WTC11 (cell line): ENCODE measurements around the gene SMARCC2.
"Not testable (repeated sequence)": the region's sequence is repeated elsewhere in the genome, so short reads cannot be mapped to it uniquely, and the experiment has no call there.

Experiments
- CBFB ChIP-seq: sonication (generic); formaldehyde crosslinking; IDR thresholded peaks from 2 replicates; pipeline ENCODE4 v1.8.1; 2022; ENCODE audit warnings: mild to moderate bottlenecking, low read depth, missing genetic modification reagents
- CREB1 ChIP-seq: sonication (generic); formaldehyde crosslinking; IDR thresholded peaks from 2 replicates; pipeline ENCODE4 v1.8.0; 2023; ENCODE audit warnings: mild to moderate bottlenecking, missing genetic modification reagents
- FOXK1 ChIP-seq: sonication (generic); formaldehyde crosslinking; IDR thresholded peaks from 2 replicates; pipeline ENCODE4 v1.8.0; 2022; ENCODE audit warnings: mild to moderate bottlenecking, moderate library complexity, missing genetic modification reagents
- JUN ChIP-seq: sonication (generic); formaldehyde crosslinking; IDR thresholded peaks from 2 replicates; pipeline ENCODE4 v1.8.0; 2023; ENCODE audit warnings: mild to moderate bottlenecking, missing genetic modification reagents
- NFYB ChIP-seq: sonication (generic); formaldehyde crosslinking; conservative IDR thresholded peaks from 2 replicates; pipeline ENCODE4 v1.8.0; 2022; ENCODE audit warnings: low read depth, missing genetic modification reagents
- SOX15 ChIP-seq: fragments of 250-450 bp; sonication (Bioruptor Pico); IDR thresholded peaks from 2 replicates; pipeline ENCODE4 v1.9.0; 2021; ENCODE audit warnings: mild to moderate bottlenecking
- TF ChIP-seq, protein P1 (sequence below): sonication (generic); formaldehyde crosslinking; IDR thresholded peaks from 2 replicates; pipeline ENCODE4 v1.8.1; 2023; ENCODE audit warnings: mild to moderate bottlenecking, missing genetic modification reagents
- TF ChIP-seq, protein P2 (sequence below): fragments of 200-600 bp; IDR thresholded peaks from 2 replicates; pipeline ENCODE4 v1.8.0; 2022; ENCODE audit warnings: antibody characterized with exemption
- TF ChIP-seq, protein P3 (sequence below): sonication (generic); formaldehyde crosslinking; IDR thresholded peaks from 2 replicates; pipeline ENCODE4 v1.8.0; 2022; ENCODE audit warnings: missing genetic modification reagents
- TF ChIP-seq, protein P4 (sequence below): sonication (generic); formaldehyde crosslinking; IDR thresholded peaks from 2 replicates; pipeline ENCODE4 v1.8.1; 2022; ENCODE audit warnings: mild to moderate bottlenecking, missing genetic modification reagents, moderate library complexity, borderline replicate concordance

DNA sequence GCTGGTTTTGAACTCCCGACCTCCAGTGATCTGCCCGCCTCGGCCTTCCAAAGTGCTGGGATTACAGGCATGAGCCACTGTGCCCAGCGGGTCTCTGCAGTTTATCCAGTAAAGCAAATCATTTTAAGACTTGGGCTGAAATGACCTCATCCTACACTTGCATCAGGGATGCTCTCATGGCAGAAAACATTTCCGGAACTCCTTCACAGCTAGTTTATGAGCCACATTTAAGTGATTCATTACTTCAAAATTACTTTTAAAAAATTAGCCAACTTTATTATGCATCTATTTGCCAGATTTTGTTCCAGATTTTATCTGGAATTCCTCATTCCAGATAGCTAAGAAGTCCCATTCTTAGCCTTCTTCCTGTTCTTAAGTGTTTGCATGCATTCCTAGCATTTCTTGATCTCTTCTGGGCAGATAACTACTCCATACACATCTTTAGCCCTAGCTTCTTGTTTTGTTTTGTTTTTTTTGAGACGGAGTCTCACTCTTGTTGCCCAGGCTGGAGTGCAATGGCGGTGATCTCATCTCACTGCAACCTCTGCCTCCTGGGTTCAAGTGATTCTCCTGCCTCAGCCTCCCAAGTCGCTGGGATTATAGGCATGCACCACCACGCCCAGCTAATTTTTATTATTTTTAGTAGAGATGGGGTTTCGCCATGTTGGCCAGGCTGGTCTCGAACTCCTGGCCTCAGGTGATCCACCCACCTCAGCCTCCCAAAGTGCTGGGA is 7.7 kb upstream of the SMARCC2 start:
- TF ChIP-seq CBFB; SOX15 (CRISPR knock-in tag); NFYB (CRISPR knock-in tag); CREB1 (CRISPR knock-in tag); FOXK1 (CRISPR knock-in tag); JUN (CRISPR knock-in tag): not testable (repeated sequence)
- TF ChIP-seq, protein P1, sequence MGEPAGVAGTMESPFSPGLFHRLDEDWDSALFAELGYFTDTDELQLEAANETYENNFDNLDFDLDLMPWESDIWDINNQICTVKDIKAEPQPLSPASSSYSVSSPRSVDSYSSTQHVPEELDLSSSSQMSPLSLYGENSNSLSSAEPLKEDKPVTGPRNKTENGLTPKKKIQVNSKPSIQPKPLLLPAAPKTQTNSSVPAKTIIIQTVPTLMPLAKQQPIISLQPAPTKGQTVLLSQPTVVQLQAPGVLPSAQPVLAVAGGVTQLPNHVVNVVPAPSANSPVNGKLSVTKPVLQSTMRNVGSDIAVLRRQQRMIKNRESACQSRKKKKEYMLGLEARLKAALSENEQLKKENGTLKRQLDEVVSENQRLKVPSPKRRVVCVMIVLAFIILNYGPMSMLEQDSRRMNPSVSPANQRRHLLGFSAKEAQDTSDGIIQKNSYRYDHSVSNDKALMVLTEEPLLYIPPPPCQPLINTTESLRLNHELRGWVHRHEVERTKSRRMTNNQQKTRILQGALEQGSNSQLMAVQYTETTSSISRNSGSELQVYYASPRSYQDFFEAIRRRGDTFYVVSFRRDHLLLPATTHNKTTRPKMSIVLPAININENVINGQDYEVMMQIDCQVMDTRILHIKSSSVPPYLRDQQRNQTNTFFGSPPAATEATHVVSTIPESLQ (CRISPR knock-in tag), result not testable (repeated sequence)
- TF ChIP-seq, protein P2, sequence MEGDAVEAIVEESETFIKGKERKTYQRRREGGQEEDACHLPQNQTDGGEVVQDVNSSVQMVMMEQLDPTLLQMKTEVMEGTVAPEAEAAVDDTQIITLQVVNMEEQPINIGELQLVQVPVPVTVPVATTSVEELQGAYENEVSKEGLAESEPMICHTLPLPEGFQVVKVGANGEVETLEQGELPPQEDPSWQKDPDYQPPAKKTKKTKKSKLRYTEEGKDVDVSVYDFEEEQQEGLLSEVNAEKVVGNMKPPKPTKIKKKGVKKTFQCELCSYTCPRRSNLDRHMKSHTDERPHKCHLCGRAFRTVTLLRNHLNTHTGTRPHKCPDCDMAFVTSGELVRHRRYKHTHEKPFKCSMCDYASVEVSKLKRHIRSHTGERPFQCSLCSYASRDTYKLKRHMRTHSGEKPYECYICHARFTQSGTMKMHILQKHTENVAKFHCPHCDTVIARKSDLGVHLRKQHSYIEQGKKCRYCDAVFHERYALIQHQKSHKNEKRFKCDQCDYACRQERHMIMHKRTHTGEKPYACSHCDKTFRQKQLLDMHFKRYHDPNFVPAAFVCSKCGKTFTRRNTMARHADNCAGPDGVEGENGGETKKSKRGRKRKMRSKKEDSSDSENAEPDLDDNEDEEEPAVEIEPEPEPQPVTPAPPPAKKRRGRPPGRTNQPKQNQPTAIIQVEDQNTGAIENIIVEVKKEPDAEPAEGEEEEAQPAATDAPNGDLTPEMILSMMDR, result not testable (repeated sequence)
- TF ChIP-seq, protein P3, sequence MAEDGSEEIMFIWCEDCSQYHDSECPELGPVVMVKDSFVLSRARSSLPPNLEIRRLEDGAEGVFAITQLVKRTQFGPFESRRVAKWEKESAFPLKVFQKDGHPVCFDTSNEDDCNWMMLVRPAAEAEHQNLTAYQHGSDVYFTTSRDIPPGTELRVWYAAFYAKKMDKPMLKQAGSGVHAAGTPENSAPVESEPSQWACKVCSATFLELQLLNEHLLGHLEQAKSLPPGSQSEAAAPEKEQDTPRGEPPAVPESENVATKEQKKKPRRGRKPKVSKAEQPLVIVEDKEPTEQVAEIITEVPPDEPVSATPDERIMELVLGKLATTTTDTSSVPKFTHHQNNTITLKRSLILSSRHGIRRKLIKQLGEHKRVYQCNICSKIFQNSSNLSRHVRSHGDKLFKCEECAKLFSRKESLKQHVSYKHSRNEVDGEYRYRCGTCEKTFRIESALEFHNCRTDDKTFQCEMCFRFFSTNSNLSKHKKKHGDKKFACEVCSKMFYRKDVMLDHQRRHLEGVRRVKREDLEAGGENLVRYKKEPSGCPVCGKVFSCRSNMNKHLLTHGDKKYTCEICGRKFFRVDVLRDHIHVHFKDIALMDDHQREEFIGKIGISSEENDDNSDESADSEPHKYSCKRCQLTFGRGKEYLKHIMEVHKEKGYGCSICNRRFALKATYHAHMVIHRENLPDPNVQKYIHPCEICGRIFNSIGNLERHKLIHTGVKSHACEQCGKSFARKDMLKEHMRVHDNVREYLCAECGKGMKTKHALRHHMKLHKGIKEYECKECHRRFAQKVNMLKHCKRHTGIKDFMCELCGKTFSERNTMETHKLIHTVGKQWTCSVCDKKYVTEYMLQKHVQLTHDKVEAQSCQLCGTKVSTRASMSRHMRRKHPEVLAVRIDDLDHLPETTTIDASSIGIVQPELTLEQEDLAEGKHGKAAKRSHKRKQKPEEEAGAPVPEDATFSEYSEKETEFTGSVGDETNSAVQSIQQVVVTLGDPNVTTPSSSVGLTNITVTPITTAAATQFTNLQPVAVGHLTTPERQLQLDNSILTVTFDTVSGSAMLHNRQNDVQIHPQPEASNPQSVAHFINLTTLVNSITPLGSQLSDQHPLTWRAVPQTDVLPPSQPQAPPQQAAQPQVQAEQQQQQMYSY, result not testable (repeated sequence)
- TF ChIP-seq, protein P4, sequence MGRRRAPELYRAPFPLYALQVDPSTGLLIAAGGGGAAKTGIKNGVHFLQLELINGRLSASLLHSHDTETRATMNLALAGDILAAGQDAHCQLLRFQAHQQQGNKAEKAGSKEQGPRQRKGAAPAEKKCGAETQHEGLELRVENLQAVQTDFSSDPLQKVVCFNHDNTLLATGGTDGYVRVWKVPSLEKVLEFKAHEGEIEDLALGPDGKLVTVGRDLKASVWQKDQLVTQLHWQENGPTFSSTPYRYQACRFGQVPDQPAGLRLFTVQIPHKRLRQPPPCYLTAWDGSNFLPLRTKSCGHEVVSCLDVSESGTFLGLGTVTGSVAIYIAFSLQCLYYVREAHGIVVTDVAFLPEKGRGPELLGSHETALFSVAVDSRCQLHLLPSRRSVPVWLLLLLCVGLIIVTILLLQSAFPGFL (CRISPR knock-in tag), result not testable (repeated sequence)
